K562 (cell line): ENCODE data around the gene MIF. TPM values are rescaled to one million over a fixed set of nuclear protein-coding genes. Genes with fewer than 3 reads are reported as not detected.
A peak's percentile ranks its signal among the peaks of the same experiment; 100 is the strongest.

Experiments
- ATAC-seq: fragments of 200-7000 bp; cut with Tn5 transposase; 3 replicates; pipeline ENCODE4 v1.9.1; 2020; ENCODE audit warnings: moderate library complexity
- BruUV-seq: library from RNA; stranded (reverse); fragments of 400-500 nt; replicated peaks from 2 replicates; lab custom pipeline; 2021; lab: Mats Ljungman, UMichigan
- CTCF ChIA-PET: fragments of 300-600 bp; formaldehyde crosslinking; extraction: SDS; loops from one replicate; lab custom pipeline; 2021; ENCODE audit warnings: low intra/inter-chr PET ratio; lab: Yijun Ruan, JAX
- POLR2A ChIA-PET: fragments of 300-600, 350-650 bp; sonication (Branson Sonifier 250); formaldehyde crosslinking; extraction: SDS; loops from one replicate; lab custom pipeline; 2021; ENCODE audit warnings: antibody characterized with exemption, inconsistent platforms; lab: Yijun Ruan, JAX
- DNase-seq, 4 experiments: peaks; one replicate each; pipeline versions ENCODE4 v3.0.0 to v3.0.0-alpha.2; 2011 to 2018; ENCODE audit warnings: low spot score in 3 of 4, mixed read lengths in 3 of 4; ENCODE audit errors: extremely low read depth in 1 of 4
- FAIRE-seq: peaks from 2 replicates; lab custom pipeline; 2011; peaks lifted over from hg19 to GRCh38; lab: Jason Lieb, UNC
- H2AFZ ChIP-seq: 2 replicates; pipeline ENCODE4 v1.6.0; 2011; ENCODE audit warnings: low read depth, low read length, control low read depth, inconsistent platforms
- H3K27ac ChIP-seq: fragments of 200-600 bp; 3 replicates; pipeline ENCODE4 v1.8.0; 2011; ENCODE audit warnings: low read depth, mild to moderate bottlenecking, control low read depth, inconsistent platforms, low read length, moderate library complexity, mixed read lengths; ENCODE audit errors: extremely low read depth
- H3K27me3 ChIP-seq, 2 experiments: fragments of 300-600 bp in 1 of 2; 2 replicates in 1 of 2; 3 replicates in 1 of 2; pipeline versions ENCODE4 v1.6.0 to v1.8.0; 2011; ENCODE audit warnings: inconsistent platforms in 2 of 2, low read length in 2 of 2, mild to moderate bottlenecking in 1 of 2, mixed read lengths in 1 of 2, moderate library complexity in 1 of 2; ENCODE audit not compliant: control insufficient read depth in 2 of 2, insufficient read depth in 2 of 2
- H3K36me3 ChIP-seq: fragments of 300-600 bp; 3 replicates; pipeline ENCODE4 v1.8.0; 2011; ENCODE audit warnings: mild to moderate bottlenecking, low read length, inconsistent platforms; ENCODE audit not compliant: control insufficient read depth, insufficient read depth
- H3K4me1 ChIP-seq, 2 experiments: fragments of 200-600 bp in 1 of 2; replicated peaks in 1 of 2; 2 replicates in 1 of 2; 3 replicates in 1 of 2; pipeline versions ENCODE4 v1.5.1 to v1.8.0; 2011; ENCODE audit warnings: inconsistent platforms in 2 of 2, low read length in 2 of 2, mild to moderate bottlenecking in 1 of 2, mixed read lengths in 1 of 2, moderate library complexity in 1 of 2; ENCODE audit not compliant: control insufficient read depth in 2 of 2, insufficient read depth in 2 of 2
- H3K4me2 ChIP-seq: 2 replicates; pipeline ENCODE4 v1.6.1; 2011; ENCODE audit warnings: low read length, control low read depth, inconsistent platforms, mixed read lengths; ENCODE audit not compliant: insufficient read depth
- H3K4me3 ChIP-seq: fragments of 200-600 bp; sonication (generic), shearing (Covaris generic); 2 replicates; pipeline ENCODE4 v1.5.1; 2016; ENCODE audit warnings: control low read depth, inconsistent platforms
- H3K79me2 ChIP-seq: fragments of 200-600 bp; 3 replicates; pipeline ENCODE4 v1.8.0; 2011; ENCODE audit warnings: low read length, inconsistent platforms; ENCODE audit not compliant: control insufficient read depth, insufficient read depth
- H3K9ac ChIP-seq, 2 experiments: 2 replicates each; pipeline versions ENCODE4 v1.6.0 to v1.6.1; 2011; ENCODE audit warnings: low read depth in 2 of 2, low read length in 2 of 2, control low read depth in 1 of 2, inconsistent platforms in 1 of 2, mild to moderate bottlenecking in 1 of 2, mixed read lengths in 1 of 2; ENCODE audit not compliant: insufficient read depth in 1 of 2
- H3K9me1 ChIP-seq: one replicate; pipeline ENCODE4 v1.6.0; 2011; ENCODE audit warnings: inconsistent platforms, mild to moderate bottlenecking, low read length, moderate library complexity; ENCODE audit not compliant: control insufficient read depth, insufficient read depth
- H3K9me3 ChIP-seq: replicated peaks from 2 replicates; pipeline ENCODE4 v1.5.1; 2011; ENCODE audit warnings: low read depth, low read length, inconsistent platforms; ENCODE audit not compliant: control insufficient read depth, insufficient read depth
- H4K20me1 ChIP-seq: replicated peaks from 2 replicates; pipeline ENCODE4 v1.6.1; 2011; ENCODE audit warnings: low read length, inconsistent platforms, mixed read lengths; ENCODE audit not compliant: control insufficient read depth, insufficient read depth
- CBX3 ChIP-seq, 2 experiments: IDR thresholded peaks; 1 replicate in 1 of 2; 2 replicates in 1 of 2; pipeline ENCODE4 v1.6.1; 2012; ENCODE audit warnings: inconsistent platforms in 2 of 2, low read length in 2 of 2, borderline replicate concordance in 1 of 2, control low read depth in 1 of 2
- HLTF ChIP-seq: fragments of 450-650 bp; IDR thresholded peaks from 2 replicates; pipeline ENCODE4 v1.6.1; 2016
- NFYB ChIP-seq: IDR thresholded peaks from 2 replicates; pipeline ENCODE4 v1.6.1; 2011; ENCODE audit warnings: mild to moderate bottlenecking, moderate library complexity; ENCODE audit not compliant: insufficient read length; ENCODE audit errors: extremely low read depth
- THRA ChIP-seq: fragments of 450-650 bp; IDR thresholded peaks from 2 replicates; pipeline ENCODE4 v1.6.1; 2017; ENCODE audit warnings: mild to moderate bottlenecking, moderate library complexity
- THRB ChIP-seq: fragments of 450-650 bp; formaldehyde crosslinking; conservative IDR thresholded peaks from 2 replicates; pipeline ENCODE4 v1.4.0; 2022; ENCODE audit warnings: mild to moderate bottlenecking, missing genetic modification characterization
- TRIM28 ChIP-seq: fragments of 450-650 bp; IDR thresholded peaks from 2 replicates; pipeline ENCODE4 v1.6.1; 2017
- YY1 ChIP-seq, 3 experiments: IDR thresholded peaks; 2 replicates each; pipeline ENCODE4 v1.6.1; 2011; ENCODE audit warnings: low read length in 2 of 3, mild to moderate bottlenecking in 2 of 3, moderate library complexity in 2 of 3, borderline replicate concordance in 1 of 3, control low read depth in 1 of 3, low read depth in 1 of 3; ENCODE audit not compliant: insufficient read depth in 3 of 3, insufficient replicate concordance in 2 of 3, control insufficient read depth in 1 of 3, insufficient read length in 1 of 3; ENCODE audit errors: extremely low read depth in 1 of 3
- ZBTB33 ChIP-seq: sonication (generic); formaldehyde crosslinking; IDR thresholded peaks from 2 replicates; pipeline ENCODE4 v1.8.1; 2023; ENCODE audit warnings: mild to moderate bottlenecking, missing genetic modification reagents
- ZKSCAN3 ChIP-seq: fragments of 250-450 bp; sonication (Bioruptor Pico); IDR thresholded peaks from 2 replicates; pipeline ENCODE4 v1.4.0; 2020
- WGBS: fragments of 100-300 bp; shearing (Covaris generic); methylation state at CpG from one replicate; pipeline ENCODE4 v1.1.6; 2016; ENCODE audit warnings: low coverage, mixed read lengths; ENCODE audit not compliant: insufficient coverage; ENCODE audit errors: missing lambda C conversion rate; 5-methylcytosine and 5-hydroxymethylcytosine counted together
- in situ Hi-C: fragments of 300-500 bp; cut with MboI; formaldehyde crosslinking; loops from 4 replicates; pipeline ENCODE4 v1.15.0; 2018; ENCODE audit warnings: inconsistent platforms, mixed read lengths
- intact Hi-C: fragments of 100-400 bp; cut with micrococcal nuclease; formaldehyde crosslinking; loops from 2 replicates; pipeline ENCODE4 v1.14.2; 2022
- polyA plus RNA-seq, 8 experiments: library from polyadenylated mRNA; depleted of rRNA in 4 of 8; stranded (reverse) in 5 of 8; unstranded in 3 of 8; fragments of >200 nt; fragmentation: Nextera tagmentation in 2 of 8; fragmentation: Illumina TruSeq in 1 of 8; extraction: Ambion mirVana in 2 of 8; extraction: Trizol in 1 of 8; gene quantifications; 2 replicates each; pipeline versions ENCODE4 v1.2.1 to v1.2.3, GENCODE V29; 2011 to 2014; ENCODE audit warnings: inconsistent platforms in 1 of 8, missing spikeins in 1 of 8
- total RNA-seq, 7 experiments: library from RNA; depleted of rRNA in 6 of 7; stranded (reverse); fragments of >200 nt in 6 of 7; fragmentation: Illumina TruSeq in 2 of 7; extraction: Trizol in 2 of 7; gene quantifications; 2 replicates each; pipeline versions ENCODE4 v1.2.1 to v1.2.3, GENCODE V29; 2011 to 2021; ENCODE audit warnings: low replicate concordance in 1 of 7

The MIF gene
- total and polyA plus RNA-seq, 9 of the 15 experiments (the other 6 are each of a cell fraction or from before 2014, with no cell fraction given), result 7.4 to 666 (median 193) TPM

- ChIA-PET CTCF (no interaction called here), POLR2A (no interaction called here)
- 100% methylated on average over 2 of the region's 2 CpGs for WGBS
These were observed 2.1 kb upstream of the MIF start for GRCh38 chr22:23892130-23892529.

More at GRCh38 chr22:23892130-23892529, 2.1 kb upstream of the MIF start:
- ATAC-seq (no peak), FAIRE-seq (no peak), DNase-seq (no peak)
- in situ Hi-C loops, result no loop called here
- Histone ChIP-seq H3K27me3 (no peaks in the 10 kb centered on the region), H4K20me1 (peaks cover 10% of the 10 kb centered on the region; the same call in 1 of the 2 replicates), H3K4me1 (peaks cover 26 to 49% of the 10 kb centered on the region in 2 experiments), H3K4me3 (no peak overlapping the region), H3K27ac (no peak overlapping the region), H3K9me1 (peaks cover 3% of the 10 kb centered on the region), H3K36me3 (peaks cover 22% of the 10 kb centered on the region), H3K9ac (no peak overlapping the region), H3K9me3 (peaks cover 4% of the 10 kb centered on the region; the same call in 1 of the 2 replicates), H3K4me2 (no peak overlapping the region), H3K79me2 (peaks cover 35% of the 10 kb centered on the region), H2AFZ (no peak overlapping the region)
- intact Hi-C loops, result no loop called here
- no TSS peak for BruUV-seq
- TF ChIP-seq THRA (no peak), CBX3 (IDR thresholded peaks at IDR 0.05; ENCODE audit: borderline replicate concordance in 1 of 2, low read length in 2 of 2) (0 out of 3 replicates have a peak, but pooled peaks of 1 of the 2 experiments have one; percentile 34), NFYB (no peak), ZBTB33 (no peak), YY1 (IDR thresholded peaks at IDR 0.05; ENCODE audit: borderline replicate concordance in 1 of 3, control insufficient read depth in 1 of 3, extremely low read depth in 1 of 3, insufficient read depth in 3 of 3, insufficient read length in 1 of 3, insufficient replicate concordance in 2 of 3, low read depth in 1 of 3, low read length in 2 of 3) (no peak), THRB (no peak), HLTF (peak; percentile 83), ZKSCAN3 (CRISPR knock-in tag) (no peak), TRIM28 (peak; percentile 54; the same call in 1 of the 2 replicates)
